Sigmoid colon (tissue), 3 donors: ENCODE results near the gene BCKDK.

Source experiments
- POLR2A ChIP-seq, 2 donors: fragments of 450-650 bp; IDR thresholded peaks; one replicate each; pipeline ENCODE4 v1.6.1; 2016; ENCODE audit warnings: antibody characterized with exemption in 2 of 2, mild to moderate bottlenecking in 2 of 2, moderate library complexity in 2 of 2
- TF ChIP-seq, protein P1 (sequence below), 4 experiments: fragments of 450-650 bp in 3 of 4; fragments of 200-600 bp in 1 of 4; IDR thresholded peaks; one replicate each; pipeline ENCODE4 v1.5.1; 2016 to 2019; ENCODE audit warnings: antibody characterized with exemption in 4 of 4, mild to moderate bottlenecking in 3 of 4, moderate library complexity in 2 of 4

DNA sequence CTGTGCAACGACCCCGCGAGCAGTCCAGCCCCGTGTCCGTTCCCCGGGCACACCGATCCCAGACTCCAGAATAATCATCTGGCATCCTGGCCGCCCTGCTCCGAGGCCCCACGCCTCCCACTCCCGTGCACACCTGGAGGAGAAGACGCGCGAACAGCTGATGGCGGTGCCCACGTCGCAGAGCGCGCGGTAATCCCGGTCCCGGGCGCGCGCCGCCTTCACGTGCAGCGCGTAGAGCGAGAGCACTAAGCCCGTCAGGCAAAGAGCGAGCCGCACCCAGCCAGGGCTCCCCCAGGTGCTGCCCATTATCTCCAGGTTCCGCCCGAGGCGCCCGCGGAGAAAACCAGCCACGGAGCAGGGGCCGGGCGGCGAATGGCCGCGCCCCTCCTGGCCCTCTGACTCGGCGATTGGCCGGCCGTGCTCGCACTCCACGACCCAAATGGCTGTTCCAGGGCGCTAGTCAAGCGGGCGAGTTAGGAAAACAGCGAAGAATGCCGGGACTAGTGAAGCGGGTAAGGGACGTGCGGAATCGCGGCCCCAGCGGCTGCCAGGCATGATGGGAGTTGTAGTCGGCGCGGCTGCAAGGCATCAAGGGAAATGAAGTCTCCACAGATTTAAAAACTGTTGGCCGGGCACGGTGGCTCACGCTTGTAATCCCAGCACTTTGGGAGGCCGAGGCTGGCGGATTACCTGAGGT, 13.6 kb upstream of the BCKDK start, which contains the start of gene VKORC1:
- TF ChIP-seq POLR2A (IDR thresholded peaks at IDR 0.05) = peak in 1 of 2 donors; percentile 23
- TF ChIP-seq, protein P1, sequence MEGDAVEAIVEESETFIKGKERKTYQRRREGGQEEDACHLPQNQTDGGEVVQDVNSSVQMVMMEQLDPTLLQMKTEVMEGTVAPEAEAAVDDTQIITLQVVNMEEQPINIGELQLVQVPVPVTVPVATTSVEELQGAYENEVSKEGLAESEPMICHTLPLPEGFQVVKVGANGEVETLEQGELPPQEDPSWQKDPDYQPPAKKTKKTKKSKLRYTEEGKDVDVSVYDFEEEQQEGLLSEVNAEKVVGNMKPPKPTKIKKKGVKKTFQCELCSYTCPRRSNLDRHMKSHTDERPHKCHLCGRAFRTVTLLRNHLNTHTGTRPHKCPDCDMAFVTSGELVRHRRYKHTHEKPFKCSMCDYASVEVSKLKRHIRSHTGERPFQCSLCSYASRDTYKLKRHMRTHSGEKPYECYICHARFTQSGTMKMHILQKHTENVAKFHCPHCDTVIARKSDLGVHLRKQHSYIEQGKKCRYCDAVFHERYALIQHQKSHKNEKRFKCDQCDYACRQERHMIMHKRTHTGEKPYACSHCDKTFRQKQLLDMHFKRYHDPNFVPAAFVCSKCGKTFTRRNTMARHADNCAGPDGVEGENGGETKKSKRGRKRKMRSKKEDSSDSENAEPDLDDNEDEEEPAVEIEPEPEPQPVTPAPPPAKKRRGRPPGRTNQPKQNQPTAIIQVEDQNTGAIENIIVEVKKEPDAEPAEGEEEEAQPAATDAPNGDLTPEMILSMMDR (IDR thresholded peaks at IDR 0.05) = no peak
